Measurements from ENCODE around the gene SLC39A10.

Gene SLC39A10

DNA sequence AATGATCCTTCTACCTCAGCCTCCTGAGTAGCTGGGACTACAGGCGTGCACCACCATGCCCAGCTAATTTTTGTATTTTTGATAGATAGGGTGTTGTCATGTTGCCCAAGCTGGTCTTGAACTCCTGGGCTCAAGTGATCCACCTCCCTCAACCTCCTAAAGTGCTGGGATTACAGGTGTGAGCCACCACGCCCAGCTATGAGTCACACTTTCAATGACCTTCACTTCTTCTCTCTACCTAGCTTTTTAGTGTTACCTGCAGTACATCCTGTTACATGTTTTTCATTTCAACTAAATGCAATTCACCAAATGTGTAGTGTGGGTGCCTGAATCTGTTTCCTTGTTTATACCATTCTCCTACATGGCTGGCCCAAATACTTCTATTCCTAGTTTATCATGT is 64.0 kb downstream of the SLC39A10 start:
- DNase-seq (ENCODE audit: low read depth in 2 of 2), result no peak

GRCh38 chr2:195722075-195722474 is 65.0 kb downstream of the SLC39A10 start:
- no peak for DNase-seq (ENCODE audit: low read depth in 2 of 2)

- DNase-seq (ENCODE audit: low read depth in 2 of 2), result no peak
Observed at GRCh38 chr2:195727106-195727505, 70.1 kb downstream of the SLC39A10 start.

GRCh38 chr2:195730912-195731311 is 73.9 kb downstream of the SLC39A10 start:
- no peak for DNase-seq (ENCODE audit: low read depth in 2 of 2)

GRCh38 chr2:195732574-195732973 is 75.5 kb downstream of the SLC39A10 start:
- no peak for DNase-seq (ENCODE audit: low read depth in 2 of 2)

GRCh38 chr2:195733831-195734230 is 76.8 kb downstream of the SLC39A10 start:
- no peak for DNase-seq (ENCODE audit: low read depth in 2 of 2)

- DNase-seq (ENCODE audit: low read depth in 2 of 2), result no peak
Observed at GRCh38 chr2:195734395-195734794, 77.4 kb downstream of the SLC39A10 start.

DNA sequence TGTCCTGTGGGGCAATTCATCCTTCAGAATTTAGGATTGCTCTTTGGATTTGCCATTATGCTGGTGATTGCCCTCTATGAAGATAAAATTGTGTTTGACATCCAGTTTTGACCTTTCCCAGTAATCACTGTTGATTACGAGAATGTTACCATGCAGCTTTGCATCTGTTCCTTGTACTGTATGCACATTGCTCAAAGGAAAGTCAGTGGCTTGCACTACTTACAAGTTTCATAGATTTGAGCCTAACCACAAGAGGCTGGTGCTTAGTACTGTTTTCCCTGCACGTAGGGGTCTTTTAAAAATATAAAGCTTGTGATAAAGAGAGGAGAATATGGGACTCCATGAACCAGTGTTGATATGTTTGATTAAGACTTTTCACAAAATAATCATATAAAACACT is 77.9 kb downstream of the SLC39A10 start:
- DNase-seq (ENCODE audit: low read depth in 2 of 2), result no peak

DNA sequence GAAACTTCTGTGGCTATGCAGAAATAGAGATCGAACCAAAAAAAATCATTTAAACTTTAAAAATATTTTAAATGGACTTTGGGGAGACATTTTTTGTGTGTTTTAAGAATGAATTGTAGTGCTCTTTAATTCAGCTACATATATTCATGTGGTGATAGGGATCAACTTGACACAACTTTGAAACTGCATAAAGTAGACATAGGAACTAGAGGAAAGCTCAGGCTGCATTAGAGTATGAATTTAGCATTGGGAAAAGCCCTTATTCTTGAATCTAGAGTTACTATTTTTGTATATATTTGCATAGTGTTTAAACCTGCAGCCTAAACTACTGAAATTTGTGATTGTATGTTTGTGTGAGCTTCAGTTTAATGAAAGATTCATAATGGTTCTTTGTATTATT is 78.3 kb downstream of the SLC39A10 start:
- no peak for DNase-seq (ENCODE audit: low read depth in 2 of 2)

DNA sequence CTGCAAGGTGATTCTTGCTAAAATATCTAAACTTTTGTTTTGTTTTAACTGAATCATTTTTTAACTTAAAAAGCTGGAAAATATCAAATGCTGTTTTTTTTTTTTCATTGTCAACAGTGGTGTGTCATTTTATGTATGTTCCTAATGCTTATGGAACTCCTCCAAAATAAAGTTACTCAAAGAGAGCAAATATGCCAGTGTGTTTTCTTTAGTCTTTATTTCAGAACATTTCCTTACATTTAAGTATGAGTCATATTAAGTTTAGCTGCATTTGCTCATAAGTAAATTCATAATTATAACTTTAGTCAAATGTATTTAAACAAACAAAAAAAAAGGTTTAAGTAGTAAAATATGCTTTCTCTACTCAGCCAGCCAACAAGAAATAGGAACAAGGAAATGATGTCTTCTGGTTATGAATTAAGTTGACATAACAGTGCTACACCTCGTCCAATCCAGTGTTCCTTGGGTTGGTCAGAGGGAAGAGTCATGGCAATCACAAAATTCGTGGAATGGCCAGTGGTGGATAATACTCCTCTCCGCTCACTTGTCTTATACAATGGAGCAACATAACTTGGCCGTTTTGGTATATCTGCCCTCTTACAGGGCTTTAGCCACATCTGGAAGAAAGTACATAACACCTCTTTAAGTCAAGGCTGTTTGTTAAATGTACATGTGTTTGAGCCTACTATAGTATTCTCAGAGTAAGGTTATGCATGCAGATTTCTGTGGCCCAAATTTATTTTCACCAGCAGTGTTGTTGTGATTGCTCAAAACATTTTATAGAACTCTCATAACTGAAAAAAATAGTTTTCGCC is 80.7 kb downstream of the SLC39A10 start:
- no peak for DNase-seq (ENCODE audit: low read depth in 2 of 2)

DNA sequence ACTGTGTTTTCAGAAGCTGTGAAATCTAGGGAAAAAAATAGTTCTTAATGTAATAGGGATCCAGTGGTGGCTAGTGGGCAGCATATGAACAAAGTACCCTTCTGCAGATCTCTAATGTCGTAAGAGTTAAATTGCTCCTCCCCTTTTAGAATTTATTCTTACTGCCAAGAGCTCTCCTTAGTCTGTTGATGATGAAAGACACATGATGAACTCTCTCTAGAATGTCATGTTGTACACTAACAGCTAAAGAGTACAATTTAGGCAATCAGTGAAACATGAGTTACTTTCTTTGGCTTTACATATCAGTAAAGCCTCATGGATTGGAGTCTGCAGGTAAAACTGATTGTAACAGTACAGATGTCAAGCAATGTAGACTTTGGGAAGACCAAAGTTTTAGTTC is 84.2 kb downstream of the SLC39A10 start:
- no peak for DNase-seq (ENCODE audit: low read depth in 2 of 2)

DNA sequence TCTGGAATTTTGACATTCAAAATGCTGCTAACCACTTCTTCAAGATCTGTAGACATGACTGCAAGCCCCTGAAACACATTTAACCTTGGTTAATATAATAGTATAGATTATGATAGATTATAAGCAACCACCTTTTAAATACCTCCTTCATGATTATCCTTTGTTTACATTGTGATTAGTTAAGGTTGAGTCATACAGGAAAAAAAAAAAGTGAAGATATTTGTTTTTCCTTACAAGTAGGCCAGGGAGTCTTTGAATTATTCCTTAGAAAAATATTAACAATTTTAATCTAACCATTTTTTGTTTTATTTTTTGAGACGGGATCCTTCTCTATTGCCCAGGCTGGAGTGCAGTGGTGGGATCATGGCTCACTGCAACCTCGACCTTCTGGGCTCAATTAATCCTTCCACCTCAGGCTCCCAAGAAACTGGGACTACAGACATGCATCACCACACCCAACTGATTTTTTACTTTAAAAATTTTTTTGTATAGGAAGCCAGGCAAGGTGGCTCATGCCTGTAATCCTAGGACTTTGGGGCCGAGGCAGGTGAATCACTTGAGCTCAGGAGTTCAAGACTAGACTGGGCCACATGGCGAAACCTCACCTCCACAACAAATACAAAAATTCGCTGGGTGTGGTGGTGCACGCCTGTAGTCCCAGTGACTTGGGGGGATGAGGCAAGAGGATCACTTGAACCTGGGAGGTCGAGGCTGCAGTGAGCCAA is 99.4 kb downstream of the SLC39A10 start:
- DNase-seq (ENCODE audit: low read depth in 2 of 2), result no peak

DNA sequence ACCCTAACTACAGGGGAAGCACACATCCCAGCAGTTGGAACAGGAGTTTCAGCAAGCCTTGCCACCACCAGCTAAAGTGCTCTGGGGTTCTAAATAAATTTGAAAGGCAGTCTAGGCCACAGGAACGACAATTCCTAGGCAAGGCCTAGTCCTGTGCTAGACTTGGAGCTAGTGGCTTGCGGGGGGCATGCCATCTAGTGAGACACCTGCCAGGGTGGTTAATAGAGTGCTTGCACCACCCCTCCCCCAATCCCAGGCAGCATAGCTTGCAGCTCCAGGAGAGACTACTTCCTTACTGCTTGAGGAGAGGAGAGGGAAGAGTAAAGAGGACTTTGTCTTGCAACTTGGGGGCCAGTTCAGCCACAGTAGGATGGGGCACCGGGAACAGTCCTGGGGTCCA is 101.8 kb downstream of the SLC39A10 start:
- no peak for DNase-seq (ENCODE audit: low read depth in 2 of 2)

GRCh38 chr2:195759877-195760276 is 102.9 kb downstream of the SLC39A10 start:
- no peak for DNase-seq (ENCODE audit: low read depth in 2 of 2)

GRCh38 chr2:195763866-195764265 is 106.8 kb downstream of the SLC39A10 start:
- no peak for DNase-seq (ENCODE audit: low read depth in 2 of 2)

DNA sequence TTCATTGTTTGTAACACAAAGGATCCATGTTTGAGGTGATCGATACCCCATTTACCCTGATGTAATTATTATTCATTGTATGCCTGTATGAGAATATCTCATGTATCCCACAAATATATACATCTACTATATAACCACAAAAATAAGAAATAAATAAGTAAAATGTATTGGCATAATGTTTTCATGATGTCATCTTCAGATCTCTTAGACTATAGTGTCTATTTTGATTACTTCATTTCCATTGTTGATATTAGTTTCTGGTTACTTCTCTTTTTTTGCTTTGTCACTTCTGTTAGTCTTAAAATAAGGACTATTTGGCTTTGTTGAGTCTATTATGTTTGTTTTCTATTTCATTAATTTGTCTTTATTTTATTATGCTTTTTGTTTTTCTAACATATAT is 109.7 kb downstream of the SLC39A10 start:
- DNase-seq (ENCODE audit: low read depth in 2 of 2), result no peak

DNA sequence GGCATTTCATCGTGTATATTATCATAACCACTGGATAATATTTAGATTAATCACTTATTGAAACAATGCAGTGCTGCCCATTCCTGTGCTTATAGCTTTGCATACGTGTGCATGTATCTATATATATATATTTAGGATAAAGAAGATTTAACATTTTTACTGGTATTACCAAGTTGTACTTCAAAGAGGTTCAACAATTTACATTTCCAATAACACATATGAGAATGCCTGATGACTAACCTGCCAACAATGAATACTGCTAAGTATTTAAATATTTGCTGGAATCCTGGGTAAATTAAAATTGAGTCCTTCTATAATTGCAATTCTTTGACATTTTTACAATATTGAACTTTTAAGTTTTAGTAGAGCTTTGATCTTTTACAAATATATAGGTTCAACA is 111.4 kb downstream of the SLC39A10 start:
- DNase-seq (ENCODE audit: low read depth in 2 of 2), result no peak

GRCh38 chr2:195769975-195770374 is 112.9 kb downstream of the SLC39A10 start:
- no peak for DNase-seq (ENCODE audit: low read depth in 2 of 2)

GRCh38 chr2:195779491-195779890 is 122.5 kb downstream of the SLC39A10 start:
- no peak for DNase-seq (ENCODE audit: low read depth in 2 of 2)

- DNase-seq (ENCODE audit: low read depth in 2 of 2), result no peak
Observed at GRCh38 chr2:195782156-195782555, 125.1 kb downstream of the SLC39A10 start.

All from activated CD4-positive, alpha-beta T cell treated with anti-CD3 and anti-CD28 coated beads for 24 hours (primary cell).